Retinal pigment epithelial cell (primary cell): ENCODE data around the gene GPR63.

Source experiments
- DNase-seq: peaks from one replicate; pipeline ENCODE4 v3.0.0-alpha.2; 2010; ENCODE audit warnings: low read depth
- H3K4me3 ChIP-seq: 2 replicates; pipeline ENCODE4 v1.5.1; 2011; ENCODE audit warnings: mild to moderate bottlenecking, low read length, control low read depth, moderate library complexity
- CTCF ChIP-seq: conservative IDR thresholded peaks from 2 replicates; pipeline ENCODE4 v1.5.1; 2011; ENCODE audit warnings: low read depth, low read length, control low read depth, inconsistent platforms

The GPR63 gene

DNA sequence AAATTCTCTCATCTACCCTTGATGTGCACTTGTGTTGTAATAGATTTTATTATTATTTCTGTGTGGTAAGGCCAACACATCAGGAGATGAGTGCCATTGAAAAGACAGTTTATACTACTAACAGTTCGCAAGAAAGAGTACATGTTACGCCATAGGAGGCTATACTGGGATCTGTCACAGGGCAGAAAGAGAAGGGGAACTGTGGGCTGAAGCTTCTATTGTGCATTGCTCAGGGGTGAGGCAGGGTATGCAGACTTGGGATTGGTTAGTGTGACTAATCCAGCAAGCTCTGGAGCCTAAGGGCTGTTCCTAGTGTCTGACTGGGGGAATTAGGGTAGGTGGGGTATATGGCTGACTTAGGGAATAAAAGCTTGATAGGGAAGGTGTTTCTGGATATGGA lies 50.9 kb downstream of the GPR63 start:
- H3K4me3 ChIP-seq: no peak overlapping the region
- DNase-seq: no peak

DNA sequence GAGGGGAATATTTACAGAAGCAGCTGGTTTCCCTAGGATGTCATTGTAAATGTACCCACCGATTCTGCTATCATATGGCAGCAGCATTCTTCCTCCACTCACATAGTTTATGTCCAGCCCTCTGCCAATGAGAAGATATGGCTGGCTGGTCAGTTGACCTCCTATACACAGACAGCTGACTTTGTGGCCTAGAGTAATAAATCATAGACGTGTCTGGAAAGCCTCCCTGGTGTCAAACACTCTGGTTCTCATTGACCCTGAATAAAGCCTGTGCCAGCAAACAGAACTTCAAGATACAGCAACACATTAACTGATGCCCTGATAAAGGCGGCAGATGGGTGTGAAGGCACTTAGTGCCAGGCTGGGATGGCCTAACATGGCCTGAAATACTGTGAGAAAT lies 52.6 kb downstream of the GPR63 start:
- no peak for DNase-seq
- no peak overlapping the region for H3K4me3 ChIP-seq
- no peak for TF ChIP-seq CTCF

More for the DNA sequence above, 50.9 kb downstream of the GPR63 start:
- TF ChIP-seq CTCF: no peak

GRCh38 chr6:96783307-96783706 lies 54.0 kb downstream of the GPR63 start:
- TF ChIP-seq CTCF: no peak

DNA sequence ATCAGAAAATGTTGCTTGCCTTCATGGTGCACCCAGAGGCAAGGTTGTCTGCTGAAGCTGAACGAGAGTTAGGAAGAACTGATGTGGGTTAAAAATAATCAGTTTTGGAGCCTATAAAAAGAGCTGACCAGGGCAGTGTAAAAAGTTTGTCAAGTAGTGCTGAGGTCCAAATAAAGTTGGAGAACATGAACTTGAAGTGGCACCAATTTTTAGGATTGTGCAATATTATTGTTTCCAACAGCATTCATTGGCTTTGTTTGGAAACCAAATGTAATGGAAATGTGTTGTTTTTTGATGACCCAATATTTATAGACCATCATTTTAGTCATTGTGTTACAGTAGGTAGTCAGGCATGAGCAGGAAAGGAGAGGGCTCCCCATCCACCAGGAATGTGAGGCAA lies 55.7 kb downstream of the GPR63 start:
- no peak for DNase-seq
- TF ChIP-seq CTCF: no peak
- H3K4me3 ChIP-seq: no peak overlapping the region

More at GRCh38 chr6:96783307-96783706, 54.0 kb downstream of the GPR63 start:
- H3K4me3 ChIP-seq: no peak overlapping the region
- no peak for DNase-seq

GRCh38 chr6:96777113-96777512 lies 60.2 kb downstream of the GPR63 start:
- H3K4me3 ChIP-seq: no peak overlapping the region
- no peak for DNase-seq
- no peak for TF ChIP-seq CTCF

GRCh38 chr6:96775727-96776400 lies 61.4 kb downstream of the GPR63 start:
- TF ChIP-seq CTCF: no peak
- DNase-seq: no peak
- no peak overlapping the region for H3K4me3 ChIP-seq

DNA sequence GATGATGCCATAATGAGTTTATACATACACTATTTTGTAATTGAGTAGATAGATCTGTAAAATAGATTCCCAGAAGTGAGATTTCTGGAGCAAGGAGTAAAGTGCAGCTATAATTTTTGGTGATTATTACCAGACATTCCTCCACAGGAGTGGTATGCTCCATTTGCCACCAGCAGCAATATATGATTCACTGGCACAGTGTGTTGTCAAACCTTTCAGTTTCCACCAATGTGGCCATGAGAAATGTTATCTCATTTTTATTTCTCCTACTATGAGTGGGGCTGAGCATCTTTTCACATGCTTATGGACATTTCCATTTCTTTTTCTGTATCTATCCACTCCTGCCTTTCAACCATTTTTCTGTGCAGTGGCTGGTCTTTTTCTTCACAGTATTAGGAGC lies 70.5 kb downstream of the GPR63 start:
- no peak for DNase-seq
- no peak overlapping the region for H3K4me3 ChIP-seq
- TF ChIP-seq CTCF: no peak
